Measurements from ENCODE around the gene GAS2L2. TPM values are rescaled to one million over a fixed set of nuclear protein-coding genes. Genes with fewer than 3 reads are reported as not detected.

Gene GAS2L2
- total and polyA plus RNA-seq, 2 experiments from 2014 or later = 0.06 TPM; not detected in 1

- Histone ChIP-seq H3K4me3 (no peak overlapping the region), H4K20me1 (replicated peaks; ENCODE audit: insufficient read depth) (peaks cover 4% of the 10 kb centered on the region), H3K9me2 (ENCODE audit: insufficient read depth) (no peaks in the 10 kb centered on the region), H2AFZ (no peak overlapping the region), H3K27ac (ENCODE audit: low read depth) (no peak overlapping the region), H3K4me1 (ENCODE audit: insufficient read depth) (no peaks in the 10 kb centered on the region), H3K36me3 (ENCODE audit: insufficient read depth) (peaks cover 13% of the 10 kb centered on the region; the same call in 1 of the 2 replicates), H3K4me2 (no peak overlapping the region), H3K27me3 (ENCODE audit: insufficient read depth) (no peaks in the 10 kb centered on the region), H3F3A (replicated peaks; ENCODE audit: low read depth) (no peaks in the 10 kb centered on the region), H3K79me2 (replicated peaks; ENCODE audit: insufficient read depth) (no peaks in the 10 kb centered on the region)
- H3K9me3 Mint-ChIP-seq = no peaks in the 10 kb centered on the region
- H3K36me3 Mint-ChIP-seq (ENCODE audit: low read depth) = peaks cover 10% of the 10 kb centered on the region; the same call in 2 of the 3 replicates
- H3K27me3 Mint-ChIP-seq (ENCODE audit: insufficient read depth, low read depth, poor library complexity) = no peaks in the 10 kb centered on the region
- no peak for ATAC-seq
- H3K4me3 Mint-ChIP-seq = no peak overlapping the region
- TF ChIP-seq EZH2phosphoT487 (IDR thresholded peaks at IDR 0.05; ENCODE audit: unreplicated experiment) (no peak), STAT1 (IDR thresholded peaks at IDR 0.05; ENCODE audit: unreplicated experiment) (no peak), EZH2 (IDR thresholded peaks at IDR 0.05; ENCODE audit: low read depth, unreplicated experiment) (no peak), NANOG (IDR thresholded peaks at IDR 0.05; ENCODE audit: borderline replicate concordance) (no peak), ETS1 (IDR thresholded peaks at IDR 0.05) (no peak), ZNF331 (CRISPR knock-in tag; IDR thresholded peaks at IDR 0.05; ENCODE audit: low read depth) (no peak), CTCF (conservative IDR thresholded peaks at IDR 0.05; ENCODE audit: low read depth in 2 of 2) (no peak), ZNF462 (CRISPR knock-in tag; IDR thresholded peaks at IDR 0.05) (no peak), CREB1 (CRISPR knock-in tag; IDR thresholded peaks at IDR 0.05; ENCODE audit: low read depth) (no peak), POLR2AphosphoS5 (IDR thresholded peaks at IDR 0.05; ENCODE audit: low read depth) (no peak), JUNB (IDR thresholded peaks at IDR 0.05; ENCODE audit: unreplicated experiment) (no peak), ZNF114 (CRISPR knock-in tag; IDR thresholded peaks at IDR 0.05) (no peak), REST (IDR thresholded peaks at IDR 0.05; ENCODE audit: unreplicated experiment) (no peak)
- H3K27ac Mint-ChIP-seq = no peak overlapping the region
- H3K4me1 Mint-ChIP-seq = no peaks in the 10 kb centered on the region
- DNase-seq (ENCODE audit: low spot score) = no peak
These were observed 35.6 kb downstream of the GAS2L2 start for GRCh38 chr17:35717475-35717874.

All from GM23338 (cell line).